ENCODE measurements around the gene SCAPER.
"Not testable (repeated sequence)": the region's sequence is repeated elsewhere in the genome, so short reads cannot be mapped to it uniquely, and the experiment has no call there.

Gene SCAPER

GRCh38 chr15:76303909-76304308 is 601.2 kb downstream of the SCAPER start:
- H3K27me3 ChIP-seq (ENCODE audit: control insufficient read depth in 3 of 3, insufficient read depth in 3 of 3, low read depth in 1 of 3, low read length in 3 of 3) = no peaks in the 10 kb centered on the region
- H3K9me3 ChIP-seq (replicated peaks in 1 of 2; ENCODE audit: control insufficient read depth in 2 of 2, insufficient read depth in 1 of 2, low read depth in 1 of 2, low read length in 2 of 2) = peaks cover 0 to 3% of the 10 kb centered on the region in 2 donors
- no peak overlapping the region for H2BK120ac ChIP-seq (ENCODE audit: low read depth, low read length)
- H2AK5ac ChIP-seq (ENCODE audit: low read depth, low read length) = no peak overlapping the region
- no CpG with 5 or more reads among the region's 1 CpG for WGBS, 2 donors (ENCODE audit: extremely low coverage in 2 of 2, insufficient read length in 2 of 2, insufficient replicate concordance in 1 of 2)
- no peak overlapping the region for H3K4ac ChIP-seq (ENCODE audit: low read length)
- H3K4me2 ChIP-seq (ENCODE audit: insufficient read depth, low read length, poor library complexity, severe bottlenecking) = no peak overlapping the region
- no peak overlapping the region for H2BK12ac ChIP-seq (ENCODE audit: low read length)
- no peaks in the 10 kb centered on the region for H3K4me1 ChIP-seq (ENCODE audit: control insufficient read depth in 2 of 2, insufficient read depth in 1 of 2, low read depth in 1 of 2, low read length in 2 of 2)
- no peak overlapping the region for H2BK5ac ChIP-seq (ENCODE audit: low read length)
- no peak overlapping the region for H3K14ac ChIP-seq (ENCODE audit: low read length)
- H3K4me3 ChIP-seq (ENCODE audit: low read length in 2 of 2) = no peak overlapping the region
- H2BK15ac ChIP-seq (ENCODE audit: low read length) = no peak overlapping the region
- no peak overlapping the region for H3K18ac ChIP-seq (ENCODE audit: low read length)
- H4K8ac ChIP-seq (ENCODE audit: low read depth, low read length) = no peak overlapping the region
- H3K79me1 ChIP-seq (ENCODE audit: low read depth, low read length) = peaks cover 2% of the 10 kb centered on the region
- no peak overlapping the region for H2AFZ ChIP-seq (ENCODE audit: low read length)
- no peaks in the 10 kb centered on the region for H3K36me3 ChIP-seq (replicated peaks in 1 of 2; ENCODE audit: control insufficient read depth in 2 of 2, insufficient read depth in 2 of 2, low read length in 2 of 2)
- no peak for DNase-seq (ENCODE audit: low spot score)
- no peak overlapping the region for H4K91ac ChIP-seq (ENCODE audit: low read depth, low read length, poor library complexity)
- no peak overlapping the region for H3K27ac ChIP-seq (replicated peaks; ENCODE audit: low read length)
- H3K23ac ChIP-seq (ENCODE audit: low read depth, low read length, poor library complexity) = no peak overlapping the region
- no peak overlapping the region for H3K9ac ChIP-seq (ENCODE audit: low read depth, low read length, poor library complexity)

- Histone ChIP-seq H2BK12ac (ENCODE audit: low read length) (no peak overlapping the region), H3K27me3 (ENCODE audit: control insufficient read depth in 3 of 3, insufficient read depth in 3 of 3, low read depth in 1 of 3, low read length in 3 of 3) (no peaks in the 10 kb centered on the region), H4K8ac (ENCODE audit: low read depth, low read length) (no peak overlapping the region), H3K4me1 (ENCODE audit: control insufficient read depth in 2 of 2, insufficient read depth in 1 of 2, low read depth in 1 of 2, low read length in 2 of 2) (no peaks in the 10 kb centered on the region), H3K23ac (ENCODE audit: low read depth, low read length, poor library complexity) (no peak overlapping the region), H3K79me1 (ENCODE audit: low read depth, low read length) (peaks cover 2% of the 10 kb centered on the region), H2AFZ (ENCODE audit: low read length) (no peak overlapping the region), H2BK15ac (ENCODE audit: low read length) (no peak overlapping the region), H3K9me3 (replicated peaks in 1 of 2; ENCODE audit: control insufficient read depth in 2 of 2, insufficient read depth in 1 of 2, low read depth in 1 of 2, low read length in 2 of 2) (peaks cover 0 to 3% of the 10 kb centered on the region in 2 donors), H3K4me3 (ENCODE audit: low read length in 2 of 2) (no peak overlapping the region), H2BK120ac (ENCODE audit: low read depth, low read length) (no peak overlapping the region), H2BK5ac (ENCODE audit: low read length) (no peak overlapping the region), H3K9ac (ENCODE audit: low read depth, low read length, poor library complexity) (no peak overlapping the region), H3K4ac (ENCODE audit: low read length) (no peak overlapping the region), H3K14ac (ENCODE audit: low read length) (no peak overlapping the region), H2AK5ac (ENCODE audit: low read depth, low read length) (no peak overlapping the region), H3K18ac (ENCODE audit: low read length) (no peak overlapping the region), H4K91ac (ENCODE audit: low read depth, low read length, poor library complexity) (no peak overlapping the region), H3K4me2 (ENCODE audit: insufficient read depth, low read length, poor library complexity, severe bottlenecking) (no peak overlapping the region), H3K36me3 (replicated peaks in 1 of 2; ENCODE audit: control insufficient read depth in 2 of 2, insufficient read depth in 2 of 2, low read length in 2 of 2) (no peaks in the 10 kb centered on the region), H3K27ac (replicated peaks; ENCODE audit: low read length) (no peak overlapping the region)
- no peak for DNase-seq (ENCODE audit: low spot score)
- no CpG with 5 or more reads among the region's 1 CpG for WGBS, 2 donors (ENCODE audit: extremely low coverage in 2 of 2, insufficient read length in 2 of 2, insufficient replicate concordance in 1 of 2)
Measured at GRCh38 chr15:76299786-76300185, 605.4 kb downstream of the SCAPER start.

GRCh38 chr15:76298986-76299385 is 606.2 kb downstream of the SCAPER start:
- Histone ChIP-seq H3K79me1 (ENCODE audit: low read depth, low read length) (peaks cover 2% of the 10 kb centered on the region), H3K9me3 (replicated peaks in 1 of 2; ENCODE audit: control insufficient read depth in 2 of 2, insufficient read depth in 1 of 2, low read depth in 1 of 2, low read length in 2 of 2) (peaks cover 0 to 1% of the 10 kb centered on the region in 2 donors), H3K18ac (ENCODE audit: low read length) (no peak overlapping the region), H2BK15ac (ENCODE audit: low read length) (no peak overlapping the region), H4K91ac (ENCODE audit: low read depth, low read length, poor library complexity) (no peak overlapping the region), H2BK120ac (ENCODE audit: low read depth, low read length) (no peak overlapping the region), H3K27ac (replicated peaks; ENCODE audit: low read length) (no peak overlapping the region), H4K8ac (ENCODE audit: low read depth, low read length) (no peak overlapping the region), H3K4me1 (ENCODE audit: control insufficient read depth in 2 of 2, insufficient read depth in 1 of 2, low read depth in 1 of 2, low read length in 2 of 2) (no peaks in the 10 kb centered on the region), H2BK5ac (ENCODE audit: low read length) (no peak overlapping the region), H3K36me3 (replicated peaks in 1 of 2; ENCODE audit: control insufficient read depth in 2 of 2, insufficient read depth in 2 of 2, low read length in 2 of 2) (no peaks in the 10 kb centered on the region), H2AFZ (ENCODE audit: low read length) (no peak overlapping the region), H3K4ac (ENCODE audit: low read length) (no peak overlapping the region), H2AK5ac (ENCODE audit: low read depth, low read length) (no peak overlapping the region), H3K23ac (ENCODE audit: low read depth, low read length, poor library complexity) (no peak overlapping the region), H3K9ac (ENCODE audit: low read depth, low read length, poor library complexity) (no peak overlapping the region), H2BK12ac (ENCODE audit: low read length) (no peak overlapping the region), H3K4me2 (ENCODE audit: insufficient read depth, low read length, poor library complexity, severe bottlenecking) (no peak overlapping the region), H3K4me3 (ENCODE audit: low read length in 2 of 2) (no peak overlapping the region), H3K27me3 (ENCODE audit: control insufficient read depth in 3 of 3, insufficient read depth in 3 of 3, low read depth in 1 of 3, low read length in 3 of 3) (no peaks in the 10 kb centered on the region), H3K14ac (ENCODE audit: low read length) (no peak overlapping the region)
- WGBS, 2 donors (ENCODE audit: extremely low coverage in 2 of 2, insufficient read length in 2 of 2, insufficient replicate concordance in 1 of 2) = no CpG with 5 or more reads among the region's 3 CpGs
- no peak for DNase-seq (ENCODE audit: low spot score)

GRCh38 chr15:76297951-76298350 is 607.2 kb downstream of the SCAPER start:
- H3K4ac ChIP-seq (ENCODE audit: low read length); H3K36me3 ChIP-seq (replicated peaks in 1 of 2; ENCODE audit: control insufficient read depth in 2 of 2, insufficient read depth in 2 of 2, low read length in 2 of 2); H3K23ac ChIP-seq (ENCODE audit: low read depth, low read length, poor library complexity); H2BK12ac ChIP-seq (ENCODE audit: low read length); H2BK5ac ChIP-seq (ENCODE audit: low read length); H3K18ac ChIP-seq (ENCODE audit: low read length); H3K4me2 ChIP-seq (ENCODE audit: insufficient read depth, low read length, poor library complexity, severe bottlenecking); H3K27ac ChIP-seq (replicated peaks; ENCODE audit: low read length); H3K4me3 ChIP-seq (ENCODE audit: low read length in 2 of 2); H3K9me3 ChIP-seq (replicated peaks in 1 of 2; ENCODE audit: control insufficient read depth in 2 of 2, insufficient read depth in 1 of 2, low read depth in 1 of 2, low read length in 2 of 2); H2BK15ac ChIP-seq (ENCODE audit: low read length); H4K8ac ChIP-seq (ENCODE audit: low read depth, low read length); DNase-seq (ENCODE audit: low spot score); H3K79me1 ChIP-seq (ENCODE audit: low read depth, low read length); H3K14ac ChIP-seq (ENCODE audit: low read length); H3K9ac ChIP-seq (ENCODE audit: low read depth, low read length, poor library complexity); H2AFZ ChIP-seq (ENCODE audit: low read length); H2AK5ac ChIP-seq (ENCODE audit: low read depth, low read length); H4K91ac ChIP-seq (ENCODE audit: low read depth, low read length, poor library complexity); H3K27me3 ChIP-seq (ENCODE audit: control insufficient read depth in 3 of 3, insufficient read depth in 3 of 3, low read depth in 1 of 3, low read length in 3 of 3); H2BK120ac ChIP-seq (ENCODE audit: low read depth, low read length); H3K4me1 ChIP-seq (ENCODE audit: control insufficient read depth in 2 of 2, insufficient read depth in 1 of 2, low read depth in 1 of 2, low read length in 2 of 2): not testable (repeated sequence)
- WGBS, 2 donors (ENCODE audit: extremely low coverage in 2 of 2, insufficient read length in 2 of 2, insufficient replicate concordance in 1 of 2) = no CpG with 5 or more reads among the region's 4 CpGs

Measured in neuronal stem cell (in vitro differentiated cells).